ENCODE measurements around the gene WFDC2.

WFDC2 gene

GRCh38 chr20:45469336-45470261 is at the start of gene WFDC2:
TSS of gene WFDC2 (plus strand) at chr20:45469753. CDS start at chr20:45469782, 29 bp downstream.
- no peak for DNase-seq

GRCh38 chr20:45420125-45420524 is 49.4 kb upstream of the WFDC2 start:
- DNase-seq: no peak

GRCh38 chr20:45423700-45424099 is 45.9 kb upstream of the WFDC2 start:
- no peak for DNase-seq

- no peak for DNase-seq
Measured at GRCh38 chr20:45425561-45425960, 44.0 kb upstream of the WFDC2 start.

- DNase-seq: no peak
Measured at GRCh38 chr20:45426320-45427016, 43.1 kb upstream of the WFDC2 start.

- DNase-seq: no peak
Measured at GRCh38 chr20:45427236-45428149, 42.1 kb upstream of the WFDC2 start.

GRCh38 chr20:45429618-45430017 is 39.9 kb upstream of the WFDC2 start:
- DNase-seq: no peak

GRCh38 chr20:45432294-45432693 is 37.3 kb upstream of the WFDC2 start:
- DNase-seq: peak; percentile 64

GRCh38 chr20:45433316-45433715 is 36.2 kb upstream of the WFDC2 start:
- DNase-seq: no peak

GRCh38 chr20:45433976-45434375 is 35.6 kb upstream of the WFDC2 start:
- no peak for DNase-seq

- DNase-seq: peak; percentile 88
Measured at GRCh38 chr20:45436732-45437485, 32.6 kb upstream of the WFDC2 start.

- DNase-seq: no peak
Measured at GRCh38 chr20:45440424-45440823, 29.1 kb upstream of the WFDC2 start.

GRCh38 chr20:45440891-45441685 is 28.5 kb upstream of the WFDC2 start:
- no peak for DNase-seq

- DNase-seq: no peak
Measured at GRCh38 chr20:45441746-45442145, 27.8 kb upstream of the WFDC2 start.

- peak; percentile 54 for DNase-seq
Measured at GRCh38 chr20:45444050-45444449, 25.5 kb upstream of the WFDC2 start.

GRCh38 chr20:45445805-45446562 is 23.6 kb upstream of the WFDC2 start:
- DNase-seq: peak; percentile 38

GRCh38 chr20:45448270-45448669 is 21.3 kb upstream of the WFDC2 start:
- DNase-seq: no peak

- DNase-seq: no peak
Measured at GRCh38 chr20:45449528-45449927, 20.0 kb upstream of the WFDC2 start.

GRCh38 chr20:45450097-45450818 is 19.3 kb upstream of the WFDC2 start:
- peak; percentile 53 for DNase-seq

GRCh38 chr20:45452238-45452637 is 17.3 kb upstream of the WFDC2 start:
- DNase-seq: no peak
